Measurements from ENCODE around the gene SMG6. TPM values are rescaled to one million over a fixed set of nuclear protein-coding genes. Genes with fewer than 3 reads are reported as not detected.

SMG6 gene
- polyA plus RNA-seq, 1 of the 3 experiments (the other 2 are of a cell fraction), result 15.7 TPM

DNA sequence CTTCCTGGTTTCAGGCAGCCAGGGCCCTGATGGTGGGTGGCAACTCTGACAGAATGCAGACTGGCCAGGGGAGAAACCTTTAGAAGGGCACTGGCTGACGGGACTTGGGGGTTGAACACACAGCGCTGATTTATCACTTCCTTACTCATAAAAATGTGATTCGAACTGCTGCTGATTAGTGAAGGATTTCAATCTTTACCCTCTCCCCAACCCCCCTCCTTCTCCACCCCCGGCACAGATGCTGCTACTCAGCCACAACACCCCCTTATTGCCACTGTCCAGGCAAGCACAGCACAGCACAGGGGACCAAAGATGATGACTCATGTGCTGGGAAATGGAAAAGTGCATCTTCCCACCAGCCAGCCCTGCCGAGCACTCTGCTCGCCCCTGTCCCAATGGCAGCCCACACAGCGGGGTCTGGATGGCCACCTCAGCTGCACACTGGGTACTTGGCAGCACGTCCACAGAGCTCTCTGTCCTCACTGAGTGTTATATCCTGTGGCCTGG, 70.1 kb downstream of the SMG6 start:
- Histone ChIP-seq H3F3A (replicated peaks; ENCODE audit: insufficient read depth) (peaks cover 30% of the 10 kb centered on the region), H3K4me3 (ENCODE audit: low read depth in 2 of 2, low read length in 1 of 2) (no peak overlapping the region), H2AFZ (ENCODE audit: low read depth) (no peak overlapping the region), H3K9me2 (no peaks in the 10 kb centered on the region), H3K9me3 (no peaks in the 10 kb centered on the region), H3K27me3 (ENCODE audit: insufficient read depth) (no peaks in the 10 kb centered on the region), H3K36me3 (replicated peaks in 1 of 2; ENCODE audit: control insufficient read depth in 1 of 2, insufficient read depth in 2 of 2, low read length in 1 of 2) (peaks cover 9 to 21% of the 10 kb centered on the region in 2 experiments), H3K4me1 (ENCODE audit: control insufficient read depth in 1 of 2, insufficient read depth in 2 of 2, low read depth in 1 of 2, low read length in 1 of 2) (peaks cover 21 to 37% of the 10 kb centered on the region in 2 experiments), H3K79me2 (ENCODE audit: insufficient read depth) (peaks cover 18% of the 10 kb centered on the region), H4K20me1 (ENCODE audit: insufficient read depth) (no peaks in the 10 kb centered on the region), H3K4me2 (peak overlapping the region; percentile 54; the same call in 1 of the 2 replicates), H3K27ac (ENCODE audit: low read depth in 2 of 2, low read length in 1 of 2) (peak overlapping the region; percentile 76 to 93), H3K9ac (peak overlapping the region; percentile 53; the same call in 1 of the 2 replicates)
- 40% methylated on average over 8 of the region's 8 CpGs for WGBS (ENCODE audit: low lambda C conversion rate)
- DNase-seq, result no peak
- CTCF ChIA-PET, result interaction anchor here (0.7 to 6.5 kb wide), 5 partner anchors 11 to 325 kb away, joined by 3 to 87 read pairs (median 7); partner anchors contain the start of gene HIC1
- POLR2A ChIA-PET, result no interaction called here
- TF ChIP-seq, protein P1, sequence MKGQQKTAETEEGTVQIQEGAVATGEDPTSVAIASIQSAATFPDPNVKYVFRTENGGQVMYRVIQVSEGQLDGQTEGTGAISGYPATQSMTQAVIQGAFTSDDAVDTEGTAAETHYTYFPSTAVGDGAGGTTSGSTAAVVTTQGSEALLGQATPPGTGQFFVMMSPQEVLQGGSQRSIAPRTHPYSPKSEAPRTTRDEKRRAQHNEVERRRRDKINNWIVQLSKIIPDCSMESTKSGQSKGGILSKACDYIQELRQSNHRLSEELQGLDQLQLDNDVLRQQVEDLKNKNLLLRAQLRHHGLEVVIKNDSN (IDR thresholded peaks at IDR 0.05; ENCODE audit: borderline replicate concordance, low read depth), result no peak
- TF ChIP-seq ELF1 (IDR thresholded peaks at IDR 0.05) (no peak), YY1 (IDR thresholded peaks at IDR 0.05; ENCODE audit: low read depth) (no peak), FOSL2 (IDR thresholded peaks at IDR 0.05; ENCODE audit: borderline replicate concordance, low read depth) (peak; percentile 60; the same call in 1 of the 2 replicates), MXI1 (IDR thresholded peaks at IDR 0.05; ENCODE audit: low read depth, low read length) (no peak), TCF12 (IDR thresholded peaks at IDR 0.05) (peak; percentile 66), JUND (IDR thresholded peaks at IDR 0.05) (peak; percentile 33; the same call in 1 of the 2 replicates), NFIC (IDR thresholded peaks at IDR 0.05; ENCODE audit: borderline replicate concordance) (0 out of 2 replicates have a peak, but pooled peaks have one; percentile 4), EZH2phosphoT487 (IDR thresholded peaks at IDR 0.05; ENCODE audit: borderline replicate concordance, low read depth) (no peak)
- TF ChIP-seq, protein P2, sequence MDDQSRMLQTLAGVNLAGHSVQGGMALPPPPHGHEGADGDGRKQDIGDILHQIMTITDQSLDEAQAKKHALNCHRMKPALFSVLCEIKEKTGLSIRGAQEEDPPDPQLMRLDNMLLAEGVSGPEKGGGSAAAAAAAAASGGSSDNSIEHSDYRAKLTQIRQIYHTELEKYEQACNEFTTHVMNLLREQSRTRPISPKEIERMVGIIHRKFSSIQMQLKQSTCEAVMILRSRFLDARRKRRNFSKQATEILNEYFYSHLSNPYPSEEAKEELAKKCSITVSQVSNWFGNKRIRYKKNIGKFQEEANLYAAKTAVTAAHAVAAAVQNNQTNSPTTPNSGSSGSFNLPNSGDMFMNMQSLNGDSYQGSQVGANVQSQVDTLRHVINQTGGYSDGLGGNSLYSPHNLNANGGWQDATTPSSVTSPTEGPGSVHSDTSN (IDR thresholded peaks at IDR 0.05), result peak; percentile 62

DNA sequence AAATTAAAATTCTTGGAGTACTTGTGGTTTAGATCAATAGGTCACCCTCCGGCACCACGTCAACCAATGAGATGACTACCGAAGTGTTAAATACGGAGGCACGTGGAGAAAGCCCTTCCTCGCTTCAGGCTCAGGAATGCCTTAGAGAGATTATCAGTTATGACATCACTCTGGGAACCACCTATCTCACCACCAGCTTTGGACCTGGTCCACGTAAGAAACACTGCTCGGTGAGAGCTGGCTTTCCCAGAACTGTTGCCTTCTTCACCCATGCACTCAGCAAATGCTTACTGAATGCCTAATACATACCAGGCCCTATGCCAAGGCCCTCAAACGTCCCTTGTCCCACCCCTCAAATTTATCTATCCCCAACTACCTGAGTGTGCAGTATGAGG, 71.3 kb downstream of the SMG6 start:
- ChIA-PET POLR2A (no interaction called here), CTCF (interaction anchor here (1.0 to 6.5 kb wide), 37 partner anchors 9 to 191 kb away, joined by 3 to 87 read pairs (median 5); partner anchors contain the start of gene HIC1)
- Histone ChIP-seq H3F3A (replicated peaks; ENCODE audit: insufficient read depth) (peaks cover 30% of the 10 kb centered on the region), H3K27me3 (ENCODE audit: insufficient read depth) (no peaks in the 10 kb centered on the region), H3K4me1 (ENCODE audit: control insufficient read depth in 1 of 2, insufficient read depth in 2 of 2, low read depth in 1 of 2, low read length in 1 of 2) (peaks cover 24 to 25% of the 10 kb centered on the region in 2 experiments), H4K20me1 (ENCODE audit: insufficient read depth) (no peaks in the 10 kb centered on the region), H3K9me2 (no peaks in the 10 kb centered on the region), H3K9ac (peak overlapping the region; percentile 53; the same call in 1 of the 2 replicates), H3K4me3 (ENCODE audit: low read depth in 2 of 2, low read length in 1 of 2) (no peak overlapping the region), H3K79me2 (ENCODE audit: insufficient read depth) (peaks cover 23% of the 10 kb centered on the region), H3K27ac (ENCODE audit: low read depth in 2 of 2, low read length in 1 of 2) (peak overlapping the region; percentile 76 to 93), H3K36me3 (replicated peaks in 1 of 2; ENCODE audit: control insufficient read depth in 1 of 2, insufficient read depth in 2 of 2, low read length in 1 of 2) (peaks cover 9 to 18% of the 10 kb centered on the region in 2 experiments), H3K9me3 (no peaks in the 10 kb centered on the region), H3K4me2 (peak overlapping the region; percentile 54; the same call in 1 of the 2 replicates), H2AFZ (ENCODE audit: low read depth) (no peak overlapping the region)
- 28% methylated on average over 9 of the region's 9 CpGs for WGBS (ENCODE audit: low lambda C conversion rate)
- DNase-seq, result no peak
- TF ChIP-seq POLR2AphosphoS5 (IDR thresholded peaks at IDR 0.05; ENCODE audit: low read depth, low read length) (no peak), JUND (IDR thresholded peaks at IDR 0.05) (no peak), RAD21 (IDR thresholded peaks at IDR 0.05; ENCODE audit: low read length) (no peak), MXI1 (IDR thresholded peaks at IDR 0.05; ENCODE audit: low read depth, low read length) (no peak), NFIC (IDR thresholded peaks at IDR 0.05; ENCODE audit: borderline replicate concordance) (peak; percentile 47; the same call in 1 of the 2 replicates), GATA2 (CRISPR knock-in tag; IDR thresholded peaks at IDR 0.05) (no peak), GABPA (IDR thresholded peaks at IDR 0.05; ENCODE audit: low read depth) (no peak), NRF1 (IDR thresholded peaks at IDR 0.05; ENCODE audit: low read depth, low read length) (no peak), ELF1 (IDR thresholded peaks at IDR 0.05) (no peak)
- TF ChIP-seq, protein P2 (IDR thresholded peaks at IDR 0.05), result no peak
- TF ChIP-seq, protein P1 (IDR thresholded peaks at IDR 0.05; ENCODE audit: borderline replicate concordance, low read depth), result no peak
- TF ChIP-seq, protein P3, sequence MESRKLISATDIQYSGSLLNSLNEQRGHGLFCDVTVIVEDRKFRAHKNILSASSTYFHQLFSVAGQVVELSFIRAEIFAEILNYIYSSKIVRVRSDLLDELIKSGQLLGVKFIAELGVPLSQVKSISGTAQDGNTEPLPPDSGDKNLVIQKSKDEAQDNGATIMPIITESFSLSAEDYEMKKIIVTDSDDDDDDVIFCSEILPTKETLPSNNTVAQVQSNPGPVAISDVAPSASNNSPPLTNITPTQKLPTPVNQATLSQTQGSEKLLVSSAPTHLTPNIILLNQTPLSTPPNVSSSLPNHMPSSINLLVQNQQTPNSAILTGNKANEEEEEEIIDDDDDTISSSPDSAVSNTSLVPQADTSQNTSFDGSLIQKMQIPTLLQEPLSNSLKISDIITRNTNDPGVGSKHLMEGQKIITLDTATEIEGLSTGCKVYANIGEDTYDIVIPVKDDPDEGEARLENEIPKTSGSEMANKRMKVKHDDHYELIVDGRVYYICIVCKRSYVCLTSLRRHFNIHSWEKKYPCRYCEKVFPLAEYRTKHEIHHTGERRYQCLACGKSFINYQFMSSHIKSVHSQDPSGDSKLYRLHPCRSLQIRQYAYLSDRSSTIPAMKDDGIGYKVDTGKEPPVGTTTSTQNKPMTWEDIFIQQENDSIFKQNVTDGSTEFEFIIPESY (IDR thresholded peaks at IDR 0.05; ENCODE audit: borderline replicate concordance, low read depth), result no peak
- TF ChIP-seq, protein P4, sequence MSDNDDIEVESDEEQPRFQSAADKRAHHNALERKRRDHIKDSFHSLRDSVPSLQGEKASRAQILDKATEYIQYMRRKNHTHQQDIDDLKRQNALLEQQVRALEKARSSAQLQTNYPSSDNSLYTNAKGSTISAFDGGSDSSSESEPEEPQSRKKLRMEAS (IDR thresholded peaks at IDR 0.05; ENCODE audit: low read depth), result peak; percentile 48; the same call in 1 of the 2 replicates
- TF ChIP-seq, protein P5, sequence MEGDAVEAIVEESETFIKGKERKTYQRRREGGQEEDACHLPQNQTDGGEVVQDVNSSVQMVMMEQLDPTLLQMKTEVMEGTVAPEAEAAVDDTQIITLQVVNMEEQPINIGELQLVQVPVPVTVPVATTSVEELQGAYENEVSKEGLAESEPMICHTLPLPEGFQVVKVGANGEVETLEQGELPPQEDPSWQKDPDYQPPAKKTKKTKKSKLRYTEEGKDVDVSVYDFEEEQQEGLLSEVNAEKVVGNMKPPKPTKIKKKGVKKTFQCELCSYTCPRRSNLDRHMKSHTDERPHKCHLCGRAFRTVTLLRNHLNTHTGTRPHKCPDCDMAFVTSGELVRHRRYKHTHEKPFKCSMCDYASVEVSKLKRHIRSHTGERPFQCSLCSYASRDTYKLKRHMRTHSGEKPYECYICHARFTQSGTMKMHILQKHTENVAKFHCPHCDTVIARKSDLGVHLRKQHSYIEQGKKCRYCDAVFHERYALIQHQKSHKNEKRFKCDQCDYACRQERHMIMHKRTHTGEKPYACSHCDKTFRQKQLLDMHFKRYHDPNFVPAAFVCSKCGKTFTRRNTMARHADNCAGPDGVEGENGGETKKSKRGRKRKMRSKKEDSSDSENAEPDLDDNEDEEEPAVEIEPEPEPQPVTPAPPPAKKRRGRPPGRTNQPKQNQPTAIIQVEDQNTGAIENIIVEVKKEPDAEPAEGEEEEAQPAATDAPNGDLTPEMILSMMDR (IDR thresholded peaks at IDR 0.05), result no peak
